Erythroblast (primary cell): ENCODE results near the gene FMOD.
"Not testable (repeated sequence)": the region's sequence is repeated elsewhere in the genome, so short reads cannot be mapped to it uniquely, and the experiment has no call there.

Experiments used
- DNase-seq, 2 experiments: peaks; one replicate each; lab custom pipeline; 2025; lab: John Stamatoyannopoulos, UW
- GATA1 ChIP-seq: IDR thresholded peaks from 2 replicates; pipeline ENCODE4 v1.6.1; 2011; ENCODE audit warnings: low read depth, mild to moderate bottlenecking, control low read depth, low read length, moderate library complexity
- POLR2A ChIP-seq: IDR thresholded peaks from 2 replicates; pipeline ENCODE4 v1.6.1; 2011; ENCODE audit warnings: mild to moderate bottlenecking, low read length

FMOD gene

DNA sequence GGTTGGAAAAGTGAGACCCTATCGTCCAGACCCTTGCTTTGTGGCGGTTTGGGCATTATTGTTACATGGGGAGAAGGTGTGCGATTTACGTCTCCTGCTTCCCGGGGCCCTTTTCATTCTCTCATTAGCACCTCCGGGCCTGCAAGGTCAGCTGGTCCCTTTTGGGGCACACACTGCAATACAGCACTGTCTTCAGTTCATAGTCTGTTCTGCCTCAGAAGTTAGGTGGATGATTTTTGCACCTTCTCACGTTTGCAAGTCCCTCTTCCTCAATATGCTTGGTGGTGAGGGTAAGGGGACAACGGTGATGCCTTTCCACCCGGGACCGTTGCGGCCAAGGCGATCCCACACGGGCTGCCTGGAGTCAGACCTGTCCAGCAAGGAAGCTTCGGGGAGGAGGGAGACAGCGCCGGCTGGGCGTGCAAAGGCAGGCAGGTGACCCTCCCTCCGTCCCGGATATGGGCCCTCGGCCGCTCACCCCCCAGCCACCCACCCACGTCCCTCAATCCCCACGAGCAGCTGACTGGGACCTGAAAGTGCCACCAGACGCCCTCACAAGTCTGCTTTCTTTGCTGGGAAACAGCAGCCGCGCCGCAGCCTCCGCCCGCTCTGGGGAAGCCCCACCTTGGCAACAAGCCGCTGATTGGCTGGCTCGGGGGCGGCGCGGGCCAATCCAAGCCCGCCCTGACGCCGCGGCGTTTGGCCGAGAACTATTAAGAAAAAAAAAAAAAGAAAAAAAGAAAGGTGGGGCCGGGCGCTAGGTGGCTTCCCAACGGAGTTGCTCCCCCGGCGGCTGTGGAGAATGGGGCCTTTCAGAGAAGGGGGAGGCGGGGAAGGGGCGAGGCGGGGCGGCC lies 23.9 kb downstream of the FMOD start:
- TF ChIP-seq POLR2A, result peak; percentile 66
- TF ChIP-seq GATA1, result no peak
- peak; percentile 92 to 96 for DNase-seq

DNA sequence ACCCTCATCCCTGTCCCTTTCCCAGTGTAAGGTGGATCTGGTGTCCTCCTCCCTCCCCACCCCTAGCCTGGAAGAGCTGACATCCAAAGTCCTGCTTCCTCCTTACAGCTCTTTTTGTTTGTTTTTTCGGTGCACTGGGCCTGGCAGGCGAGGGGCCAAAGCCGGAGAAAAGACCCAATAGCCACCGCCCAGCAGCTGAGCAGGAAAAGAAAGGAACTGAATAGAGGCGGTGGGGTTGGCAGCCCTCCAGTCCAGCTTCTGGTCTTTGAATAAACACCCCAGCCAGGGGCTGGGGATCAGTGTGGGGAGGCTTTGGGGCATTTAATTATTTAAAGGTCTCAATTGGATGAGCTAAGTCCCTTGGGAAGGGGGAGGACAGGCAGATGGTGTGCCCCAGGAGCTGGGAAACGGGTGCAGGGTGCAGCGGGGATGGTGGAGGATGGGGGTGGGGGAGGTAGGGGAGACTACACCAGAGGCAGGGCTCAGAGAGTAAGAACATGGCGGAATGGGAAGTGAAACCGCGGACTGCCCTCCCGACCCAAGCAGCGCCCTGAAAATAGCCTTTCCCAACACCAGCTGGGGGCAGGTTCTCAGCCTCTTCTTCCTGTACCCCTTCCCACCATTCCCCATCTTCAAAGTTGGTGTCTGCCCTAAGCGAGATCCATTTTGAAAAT lies 25.4 kb downstream of the FMOD start:
- no peak for DNase-seq
- no peak for TF ChIP-seq POLR2A
- TF ChIP-seq GATA1, result no peak

DNA sequence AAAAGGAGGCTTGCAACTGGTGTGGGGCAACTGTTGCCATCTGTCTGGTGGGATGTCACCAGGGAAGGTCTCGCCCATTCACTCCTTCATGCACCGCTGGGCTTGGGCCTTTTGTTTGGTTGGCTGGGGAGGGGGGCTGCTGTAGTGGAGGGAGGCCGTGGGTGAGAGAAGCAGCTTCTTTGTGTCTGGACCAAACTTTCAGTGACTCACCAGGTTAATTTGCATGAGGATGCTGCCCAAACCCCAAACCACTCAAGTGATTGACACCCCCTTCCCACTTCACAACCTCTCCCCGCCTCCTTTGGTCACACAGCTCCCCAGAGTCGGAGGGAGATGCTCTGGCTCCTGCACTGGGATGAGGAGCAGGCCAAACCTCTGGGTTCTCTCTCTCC lies 25.9 kb downstream of the FMOD start:
- TF ChIP-seq GATA1, result no peak
- no peak for TF ChIP-seq POLR2A

DNA sequence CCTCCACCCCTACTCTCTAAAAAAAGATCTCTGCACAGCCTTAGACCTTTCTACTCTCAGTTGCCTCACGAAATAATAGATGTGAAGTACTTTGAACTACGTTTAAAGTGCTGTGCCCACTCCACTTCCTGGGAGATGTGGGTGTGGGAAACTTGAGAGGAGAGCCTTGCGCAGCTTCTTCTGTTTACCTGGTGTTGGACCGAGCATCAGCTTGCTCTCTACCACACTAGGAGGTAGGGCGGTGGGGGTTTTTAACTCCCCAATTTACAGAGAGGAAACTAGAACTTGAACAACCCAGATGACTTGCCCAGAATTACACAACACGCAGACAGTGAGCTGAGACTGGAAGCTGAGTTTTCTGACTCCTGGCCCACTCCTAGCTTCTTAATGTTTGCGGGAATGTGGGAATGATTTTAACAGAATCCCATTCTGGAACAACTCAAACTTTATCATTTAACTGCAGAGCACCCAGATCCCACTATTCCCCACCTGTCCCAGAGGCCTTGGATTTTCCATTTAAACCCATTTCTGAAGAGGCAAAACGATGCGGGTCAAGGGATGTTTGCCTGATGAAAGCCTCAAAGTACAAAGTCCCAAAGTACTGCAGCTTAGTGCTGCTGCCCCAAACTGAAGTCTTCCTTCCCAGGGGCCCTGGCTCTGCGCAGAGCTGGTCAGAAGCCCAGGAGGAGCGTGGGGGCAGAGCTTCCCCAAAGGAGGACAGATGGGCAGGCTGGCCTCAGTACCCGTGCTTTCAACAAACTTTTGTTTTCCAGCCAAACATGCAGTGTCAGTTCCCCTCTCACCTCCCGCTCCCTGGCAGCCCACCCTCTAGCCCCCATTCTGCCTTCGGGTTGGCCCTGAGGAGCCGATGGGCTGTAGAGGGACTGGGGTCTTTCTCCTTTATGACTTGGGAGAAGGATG lies 26.6 kb downstream of the FMOD start:
- DNase-seq, result no peak
- TF ChIP-seq POLR2A (no peak), GATA1 (no peak)

More for the DNA sequence above, 25.9 kb downstream of the FMOD start:
- no peak for DNase-seq

DNA sequence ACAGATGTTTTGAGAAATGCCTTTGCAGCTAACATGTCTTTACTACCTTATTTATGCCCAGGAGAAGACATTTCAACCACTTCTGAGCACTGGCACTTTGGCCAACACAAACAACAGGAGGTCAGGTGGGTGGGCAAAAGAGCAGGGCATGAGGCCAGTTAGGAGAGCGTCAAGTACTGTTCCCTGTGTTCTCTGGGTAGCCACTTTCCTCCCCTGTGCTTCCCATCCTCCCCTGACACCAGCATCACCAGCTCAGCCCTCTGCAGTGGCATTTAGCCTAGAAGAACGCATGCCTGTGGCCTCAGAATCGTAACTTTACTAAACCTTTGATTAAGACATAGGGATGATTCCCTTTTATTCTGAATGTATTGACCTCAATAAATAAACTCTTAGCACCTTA lies 27.3 kb downstream of the FMOD start:
- TF ChIP-seq GATA1, result no peak
- TF ChIP-seq POLR2A, result no peak
- DNase-seq, result no peak

DNA sequence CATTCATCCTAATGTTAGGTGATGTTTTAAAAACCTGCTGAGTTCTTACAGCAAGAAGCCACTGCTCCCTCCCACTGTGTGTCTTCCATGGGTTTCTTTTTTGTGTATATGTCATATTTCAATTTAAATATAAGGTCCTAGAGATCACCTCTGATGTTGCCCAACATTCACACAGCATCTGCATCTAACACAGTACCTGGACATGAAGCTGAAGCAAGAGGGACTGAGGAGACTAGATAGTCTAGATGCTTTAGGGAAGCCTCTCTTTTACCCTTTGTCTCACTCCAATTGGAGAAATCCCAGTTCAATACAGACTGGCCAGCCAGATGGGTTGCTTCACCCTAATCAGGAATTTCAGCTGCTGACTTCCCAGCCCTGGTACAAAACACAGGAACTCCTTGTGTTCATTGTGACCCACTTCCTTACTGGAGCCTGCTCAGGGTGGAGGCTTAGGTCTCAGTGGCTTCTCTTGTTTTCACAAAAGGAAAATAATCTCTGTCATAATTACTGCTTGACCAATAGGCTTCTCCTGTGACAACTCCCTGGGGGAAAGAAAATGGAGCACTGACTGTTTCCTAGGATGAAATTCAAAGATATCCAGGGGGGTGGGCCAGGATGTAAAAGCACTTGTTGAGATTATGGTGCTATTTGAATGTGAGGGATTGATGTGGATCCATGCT lies 28.3 kb downstream of the FMOD start:
- TF ChIP-seq POLR2A (no peak), GATA1 (no peak)
- DNase-seq, result no peak

DNA sequence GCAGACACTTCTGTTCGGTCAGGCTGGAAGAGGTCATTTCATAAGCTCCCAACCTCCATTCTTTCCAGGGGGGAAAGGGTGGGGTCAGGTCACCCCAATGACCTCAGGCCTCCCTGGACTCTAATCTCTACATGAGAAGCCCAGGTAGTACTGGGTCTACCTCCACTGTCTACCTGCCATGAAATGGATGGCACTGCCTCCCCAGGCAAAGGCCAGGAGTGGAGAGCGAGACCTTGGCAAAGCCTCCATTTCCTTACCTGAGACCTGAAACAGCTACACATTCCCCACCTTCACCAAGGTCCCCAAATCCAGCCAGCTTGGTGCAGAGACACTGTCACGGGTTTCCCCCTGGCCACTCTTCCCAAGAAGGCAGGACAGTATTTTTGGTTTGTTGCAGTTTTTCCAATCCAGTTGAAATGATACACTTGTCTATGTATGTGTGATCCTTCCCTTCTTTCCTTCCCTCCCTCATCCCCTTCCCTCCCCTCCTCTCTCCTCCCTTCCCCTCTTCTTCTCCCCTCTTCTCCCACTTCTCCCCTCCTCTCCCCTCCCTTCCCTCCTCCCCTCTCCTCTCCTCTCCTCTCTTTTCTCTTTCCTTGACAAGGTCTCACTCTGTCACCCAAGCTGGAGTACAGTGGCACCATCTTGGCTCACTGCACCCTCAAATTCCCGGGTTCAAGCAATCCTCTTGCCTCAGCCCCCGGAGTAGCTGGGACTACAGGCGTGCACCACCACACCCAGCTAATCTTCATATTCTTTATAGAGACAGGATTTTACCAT lies 29.5 kb downstream of the FMOD start:
- no peak for DNase-seq
- TF ChIP-seq GATA1, result no peak
- no peak for TF ChIP-seq POLR2A

DNA sequence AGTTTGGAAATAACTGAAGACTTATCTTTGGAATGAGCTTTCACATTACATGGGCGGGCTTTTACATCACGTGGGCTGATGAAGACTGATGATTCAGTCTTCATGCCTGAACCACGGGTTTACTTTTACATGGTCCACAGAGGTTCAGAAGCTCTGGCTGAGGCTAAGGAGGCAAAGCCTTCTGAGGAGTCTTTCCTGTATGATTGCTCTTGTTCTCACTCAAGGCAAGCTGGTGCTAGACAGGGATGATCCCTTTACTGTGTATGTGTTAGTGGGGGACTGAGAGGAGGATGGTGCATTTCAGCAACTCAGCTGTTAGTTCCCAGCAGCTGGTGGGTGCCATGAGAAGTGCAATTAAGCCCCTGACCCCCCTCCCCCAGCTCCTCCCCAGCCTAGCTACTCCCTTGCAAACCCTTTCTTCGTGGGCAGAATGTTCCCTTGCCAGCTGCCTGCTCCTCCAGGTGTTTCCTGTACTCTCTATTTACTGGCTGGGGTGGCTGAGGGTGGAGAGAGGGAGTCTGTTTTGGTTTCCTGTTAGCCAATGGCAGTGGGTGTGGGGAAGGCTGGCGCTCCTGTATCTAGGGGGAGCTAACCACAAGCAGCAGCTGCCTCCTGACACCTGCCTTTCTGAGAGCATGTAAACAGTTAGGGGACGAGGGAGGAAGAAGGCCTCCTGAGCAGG lies 30.2 kb downstream of the FMOD start:
- DNase-seq, result peak; percentile 65 to 74

DNA sequence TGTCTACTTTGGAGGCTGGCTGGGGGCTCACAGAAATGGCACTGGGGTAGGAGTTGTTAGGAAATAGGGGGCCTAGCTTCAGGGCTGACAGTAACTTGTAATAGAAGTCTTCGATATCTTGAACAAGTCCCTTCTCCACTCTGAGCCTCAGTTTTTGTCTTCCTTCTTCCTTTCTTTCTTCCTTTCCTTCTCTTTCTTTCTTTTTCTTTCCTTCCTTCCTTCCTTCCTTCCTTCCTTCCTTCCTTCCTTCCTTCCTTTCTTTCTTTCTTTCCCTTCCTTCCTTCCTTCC lies 32.7 kb downstream of the FMOD start:
- TF ChIP-seq GATA1, result no peak

More for the DNA sequence above, 30.2 kb downstream of the FMOD start:
- peak; percentile 40 for TF ChIP-seq POLR2A
- no peak for TF ChIP-seq GATA1

DNA sequence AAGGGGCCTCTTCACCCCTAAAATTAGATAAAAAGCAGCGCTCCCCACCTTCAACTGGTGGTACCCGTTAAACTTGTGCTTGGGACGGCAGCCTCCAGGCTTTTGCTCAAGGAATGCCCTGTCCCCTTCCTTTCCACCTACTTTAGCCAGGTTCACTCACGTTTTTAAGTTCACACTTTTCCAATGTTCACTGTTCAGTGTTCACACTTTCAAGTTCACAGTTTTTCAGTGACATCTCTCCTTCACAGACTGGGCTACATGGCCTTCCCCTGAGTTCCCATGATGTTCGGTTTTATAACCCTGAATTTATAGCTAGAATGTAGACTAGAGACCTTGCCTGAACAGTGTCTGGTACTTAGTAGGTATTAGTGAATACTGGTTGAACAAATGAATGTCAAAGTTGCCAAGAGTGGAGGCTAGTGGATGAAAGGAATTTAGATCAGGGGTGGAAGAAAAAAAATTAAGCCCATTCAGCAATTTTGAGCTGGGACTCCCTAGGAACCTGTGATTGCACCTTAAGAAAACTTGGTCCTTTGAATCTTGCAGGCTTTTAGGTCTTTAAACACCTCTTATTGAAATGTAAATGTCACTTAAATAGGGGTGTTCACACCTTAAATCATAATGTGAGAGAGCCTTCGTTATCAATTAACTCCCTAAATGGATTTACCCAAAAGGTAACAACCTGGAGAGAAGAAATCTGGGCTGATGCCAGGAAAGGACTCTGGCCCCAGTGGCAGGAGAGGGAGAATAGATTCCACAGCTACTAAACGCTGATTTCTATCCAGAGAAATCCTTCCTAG lies 33.3 kb downstream of the FMOD start:
- DNase-seq, result no peak
- TF ChIP-seq POLR2A, result no peak
- no peak for TF ChIP-seq GATA1

More for the DNA sequence above, 32.7 kb downstream of the FMOD start:
- DNase-seq, result no peak

DNA sequence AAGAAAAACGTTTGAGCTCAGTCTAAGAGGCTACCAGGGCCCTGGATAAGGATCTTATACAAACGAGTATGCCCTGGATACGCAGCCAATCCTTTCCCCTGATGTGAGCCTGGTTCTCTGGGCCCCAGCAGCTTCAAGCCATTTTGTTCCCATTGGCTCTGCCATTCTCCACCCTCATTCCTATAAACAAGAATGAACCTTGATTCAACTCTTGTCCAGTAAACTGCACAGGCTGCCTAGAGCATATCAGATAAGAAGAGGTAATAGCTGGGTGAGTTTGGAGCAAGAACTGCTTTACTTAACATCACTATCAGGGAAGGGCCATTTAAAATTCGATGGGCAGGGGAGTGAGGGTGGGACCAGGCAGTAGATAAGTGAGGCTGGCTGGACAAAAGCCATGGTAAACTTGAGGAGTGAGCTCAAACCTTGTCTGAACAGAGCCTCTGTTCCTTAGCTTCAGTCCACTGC lies 34.3 kb downstream of the FMOD start:
- peak; percentile 69 to 75 for DNase-seq
- TF ChIP-seq POLR2A (peak; percentile 25), GATA1 (no peak)

DNA sequence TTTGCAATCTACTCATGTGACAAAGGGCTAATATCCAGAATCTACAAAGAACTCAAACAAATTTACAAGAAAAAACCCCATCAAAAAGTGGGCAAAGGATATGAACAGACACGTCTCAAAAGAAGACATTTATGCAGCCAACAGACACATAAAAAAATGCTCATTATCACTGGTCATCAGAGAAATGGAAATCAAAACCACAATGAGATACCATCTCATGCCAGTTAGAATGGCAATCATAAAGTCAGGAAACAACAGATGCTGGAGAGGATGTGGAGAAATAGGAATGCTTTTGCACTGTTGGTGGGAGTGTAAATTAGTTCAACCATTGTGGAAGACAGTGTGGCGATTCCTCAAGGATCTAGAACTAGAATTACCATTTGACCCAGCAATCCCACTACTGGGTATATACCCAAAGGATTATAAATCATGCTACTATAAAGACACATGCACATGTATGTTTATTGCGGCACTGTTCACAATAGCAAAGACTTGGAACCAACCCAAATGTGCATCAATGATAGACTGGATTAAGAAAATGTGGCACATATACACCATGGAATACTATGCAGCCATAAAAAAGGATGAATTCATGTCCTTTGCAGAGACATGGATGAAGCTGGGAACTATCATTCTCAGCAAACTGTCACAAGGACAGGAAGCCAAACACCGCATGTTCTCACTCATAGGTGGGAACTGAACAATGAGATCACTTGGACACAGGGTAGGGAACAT lies 36.7 kb downstream of the FMOD start:
- DNase-seq, result not testable (repeated sequence)
